ENCODE data around the gene PRDM16.

Gene PRDM16

GRCh38 chr1:3463408-3463863 is 394.4 kb downstream of the PRDM16 start:
- Histone ChIP-seq H3K4me2 (ENCODE audit: low read depth, low read length) (no peak overlapping the region), H3K9ac (ENCODE audit: low read length) (no peak overlapping the region), H3K27me3 (replicated peaks; ENCODE audit: insufficient read depth, low read length) (peaks cover 100% of the 10 kb centered on the region), H3K4me1 (ENCODE audit: low read length) (no peaks in the 10 kb centered on the region), H3K27ac (ENCODE audit: low read length) (no peak overlapping the region), H3K4me3 (ENCODE audit: low read length) (no peak overlapping the region), H3K9me2 (replicated peaks; ENCODE audit: insufficient read depth, low read length) (no peaks in the 10 kb centered on the region), H4K20me1 (ENCODE audit: insufficient read depth, low read length) (no peaks in the 10 kb centered on the region), H3F3A (ENCODE audit: insufficient read depth, low read length) (no peaks in the 10 kb centered on the region), H3K9me3 (replicated peaks; ENCODE audit: insufficient read depth, low read length) (no peaks in the 10 kb centered on the region), H2AFZ (ENCODE audit: low read length) (no peak overlapping the region), H3K36me3 (replicated peaks; ENCODE audit: insufficient read depth, low read length) (no peaks in the 10 kb centered on the region), H3K79me2 (ENCODE audit: low read length) (no peaks in the 10 kb centered on the region)
- TF ChIP-seq EZH2 (optimal IDR thresholded peaks at IDR 0.05; ENCODE audit: low read depth, low read length) (no peak), CTCF (IDR thresholded peaks at IDR 0.05; ENCODE audit: low read length) (no peak), EZH2phosphoT487 (IDR thresholded peaks at IDR 0.05; ENCODE audit: low read length) (no peak)
- DNase-seq = no peak

- H3K4me3 ChIP-seq (ENCODE audit: low read length) = no peak overlapping the region
- H2AFZ ChIP-seq (ENCODE audit: low read length) = no peak overlapping the region
- H3K27me3 ChIP-seq (replicated peaks; ENCODE audit: insufficient read depth, low read length) = peaks cover 100% of the 10 kb centered on the region
- no peak for TF ChIP-seq EZH2 (optimal IDR thresholded peaks at IDR 0.05; ENCODE audit: low read depth, low read length)
- TF ChIP-seq CTCF (IDR thresholded peaks at IDR 0.05; ENCODE audit: low read length) = no peak
- TF ChIP-seq EZH2phosphoT487 (IDR thresholded peaks at IDR 0.05; ENCODE audit: low read length) = no peak
- H3F3A ChIP-seq (ENCODE audit: insufficient read depth, low read length) = no peaks in the 10 kb centered on the region
- H3K4me2 ChIP-seq (ENCODE audit: low read depth, low read length) = no peak overlapping the region
- no peaks in the 10 kb centered on the region for H3K9me3 ChIP-seq (replicated peaks; ENCODE audit: insufficient read depth, low read length)
- no peaks in the 10 kb centered on the region for H3K36me3 ChIP-seq (replicated peaks; ENCODE audit: insufficient read depth, low read length)
- no peaks in the 10 kb centered on the region for H3K4me1 ChIP-seq (ENCODE audit: low read length)
- H3K9me2 ChIP-seq (replicated peaks; ENCODE audit: insufficient read depth, low read length) = no peaks in the 10 kb centered on the region
- H4K20me1 ChIP-seq (ENCODE audit: insufficient read depth, low read length) = no peaks in the 10 kb centered on the region
- no peak for DNase-seq
- H3K27ac ChIP-seq (ENCODE audit: low read length) = no peak overlapping the region
- H3K79me2 ChIP-seq (ENCODE audit: low read length) = no peaks in the 10 kb centered on the region
- no peak overlapping the region for H3K9ac ChIP-seq (ENCODE audit: low read length)
These were observed 395.1 kb downstream of the PRDM16 start for GRCh38 chr1:3463891-3464648.

- H3K4me1 ChIP-seq (ENCODE audit: low read length) = no peaks in the 10 kb centered on the region
- TF ChIP-seq EZH2 (optimal IDR thresholded peaks at IDR 0.05; ENCODE audit: low read depth, low read length) (no peak), EZH2phosphoT487 (IDR thresholded peaks at IDR 0.05; ENCODE audit: low read length) (no peak), CTCF (IDR thresholded peaks at IDR 0.05; ENCODE audit: low read length) (no peak)
- H3K27ac ChIP-seq (ENCODE audit: low read length) = no peak overlapping the region
- H4K20me1 ChIP-seq (ENCODE audit: insufficient read depth, low read length) = no peaks in the 10 kb centered on the region
- no peak for DNase-seq
- H3K27me3 ChIP-seq (replicated peaks; ENCODE audit: insufficient read depth, low read length) = peaks cover 100% of the 10 kb centered on the region
- no peaks in the 10 kb centered on the region for H3K36me3 ChIP-seq (replicated peaks; ENCODE audit: insufficient read depth, low read length)
- H3K4me2 ChIP-seq (ENCODE audit: low read depth, low read length) = no peak overlapping the region
- no peaks in the 10 kb centered on the region for H3K79me2 ChIP-seq (ENCODE audit: low read length)
- H3K9ac ChIP-seq (ENCODE audit: low read length) = no peak overlapping the region
- H2AFZ ChIP-seq (ENCODE audit: low read length) = no peak overlapping the region
- H3K4me3 ChIP-seq (ENCODE audit: low read length) = no peak overlapping the region
- H3K9me2 ChIP-seq (replicated peaks; ENCODE audit: insufficient read depth, low read length) = no peaks in the 10 kb centered on the region
- H3K9me3 ChIP-seq (replicated peaks; ENCODE audit: insufficient read depth, low read length) = no peaks in the 10 kb centered on the region
- no peaks in the 10 kb centered on the region for H3F3A ChIP-seq (ENCODE audit: insufficient read depth, low read length)
These were observed 395.6 kb downstream of the PRDM16 start for GRCh38 chr1:3464649-3465025.
